Kasumi-1 (cell line): Measurements from ENCODE around the gene MAN1C1.

Source experiments
- DNase-seq, 2 experiments: peaks; one replicate each; lab custom pipeline; 2025; lab: John Stamatoyannopoulos, UW

MAN1C1 gene

DNA sequence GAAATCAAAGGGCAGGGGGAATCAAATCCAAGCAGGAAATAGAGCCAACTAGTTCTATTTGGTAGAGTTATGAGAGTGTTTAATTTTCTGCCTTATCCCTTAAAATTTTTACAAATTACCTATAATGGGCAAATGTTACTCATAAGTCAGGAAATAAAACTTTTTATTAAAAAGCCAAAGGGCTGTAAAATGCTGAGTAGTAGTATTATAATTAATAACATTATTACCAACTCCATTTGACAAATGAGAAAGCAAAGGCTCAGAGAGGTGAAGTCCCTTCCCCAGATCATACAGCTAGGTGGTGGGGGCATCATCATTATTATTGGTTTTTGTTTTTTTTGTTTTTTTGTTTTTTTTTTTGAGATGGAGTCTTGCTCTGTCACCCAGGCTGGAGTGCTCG, 186.8 kb downstream of the MAN1C1 start:
- no peak for DNase-seq

DNA sequence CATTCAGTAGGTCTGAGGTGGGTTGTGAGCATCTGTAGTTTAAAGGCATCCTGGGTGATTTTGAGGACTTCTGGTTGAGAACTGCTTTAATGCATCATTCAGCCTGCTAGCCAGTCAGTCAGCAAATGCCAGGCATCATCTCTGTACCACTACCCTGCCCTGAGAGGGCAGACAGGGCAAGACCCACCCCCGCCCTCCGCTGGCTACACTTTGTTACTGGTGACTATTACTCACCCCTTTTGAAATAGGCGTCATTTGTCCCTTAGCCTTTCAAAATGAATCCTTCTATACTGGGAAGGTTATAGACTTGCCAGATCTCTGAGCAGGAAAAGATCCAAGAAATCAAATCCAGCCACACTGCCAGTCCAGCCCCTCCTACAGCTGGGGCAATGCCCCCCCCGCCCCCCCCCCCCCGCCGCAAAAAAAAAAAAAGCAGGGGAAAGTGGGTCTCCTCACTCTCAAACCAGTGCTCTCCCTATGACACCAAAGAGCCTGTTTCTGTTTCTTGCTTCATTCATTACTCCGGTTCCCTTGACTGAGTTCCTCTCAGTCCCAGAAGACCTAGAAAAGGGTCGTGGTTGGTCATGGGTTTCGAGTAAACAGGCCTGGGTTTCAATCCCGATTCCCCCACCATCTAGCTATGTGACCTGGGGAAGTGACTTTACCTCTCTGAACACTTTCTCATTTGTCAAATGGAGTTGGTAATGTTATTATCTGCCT, 187.8 kb downstream of the MAN1C1 start:
- DNase-seq: no peak

DNA sequence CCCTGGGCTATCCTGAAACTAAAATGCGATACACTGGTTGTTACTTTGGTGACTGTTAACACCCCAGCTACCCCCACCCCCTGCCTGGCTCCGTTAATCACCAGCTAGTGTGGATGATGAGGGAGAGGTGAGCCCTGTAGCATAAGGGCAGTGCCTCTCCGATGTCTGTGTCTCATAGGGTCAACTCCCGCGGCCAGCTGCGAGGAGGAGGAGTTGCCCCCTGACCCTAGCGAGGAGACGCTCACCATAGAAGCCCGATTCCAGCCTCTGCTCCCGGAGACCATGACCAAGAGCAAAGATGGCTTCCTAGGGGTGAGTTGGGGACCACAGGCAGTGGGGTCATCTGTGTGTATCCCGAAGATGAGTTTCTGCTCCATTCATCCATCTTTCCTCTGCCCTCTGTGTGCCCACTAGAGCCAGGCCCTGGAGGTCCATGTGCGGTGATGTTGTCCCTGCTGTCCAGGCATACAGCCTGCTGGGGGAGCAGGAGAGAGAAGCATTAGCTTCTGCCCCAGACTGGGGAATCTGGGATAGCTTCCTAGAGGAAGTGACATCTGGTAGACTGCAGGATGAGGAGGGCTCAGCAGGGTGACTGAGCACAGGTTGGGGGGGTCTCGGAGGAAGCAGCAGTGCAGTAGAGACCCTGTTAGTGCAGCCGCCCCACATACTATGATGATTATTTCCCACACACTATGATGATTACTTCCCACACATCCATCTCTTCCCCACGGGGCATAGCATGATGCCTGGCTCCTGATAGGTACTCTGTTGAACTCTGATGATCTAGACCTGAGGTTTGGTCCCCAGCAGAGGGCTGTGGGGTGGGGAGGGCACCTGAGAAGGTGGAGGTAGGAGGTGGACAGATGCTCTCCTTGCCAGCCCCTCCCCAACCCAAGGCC, 188.6 kb downstream of the MAN1C1 start:
- DNase-seq: no peak

DNA sequence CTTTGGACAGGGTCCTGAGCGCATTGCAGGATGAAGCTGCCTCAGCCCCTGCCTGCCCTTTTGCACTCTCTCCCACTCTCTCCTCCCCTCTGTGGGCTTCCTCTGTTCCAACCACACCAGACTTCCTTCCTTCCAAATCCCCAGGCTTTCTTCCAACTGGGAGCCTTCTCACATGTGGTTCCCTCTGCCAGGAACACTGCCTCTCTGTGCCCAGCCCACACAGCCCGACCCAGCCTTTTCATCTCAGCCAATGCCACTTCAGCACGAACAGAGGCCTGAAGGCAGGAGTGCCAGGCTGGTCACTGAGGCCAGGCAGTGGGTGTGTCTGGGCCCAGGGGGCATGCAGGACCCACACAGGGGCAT, 189.3 kb downstream of the MAN1C1 start:
- peak in 1 of 2 experiments; percentile 6 for DNase-seq

DNA sequence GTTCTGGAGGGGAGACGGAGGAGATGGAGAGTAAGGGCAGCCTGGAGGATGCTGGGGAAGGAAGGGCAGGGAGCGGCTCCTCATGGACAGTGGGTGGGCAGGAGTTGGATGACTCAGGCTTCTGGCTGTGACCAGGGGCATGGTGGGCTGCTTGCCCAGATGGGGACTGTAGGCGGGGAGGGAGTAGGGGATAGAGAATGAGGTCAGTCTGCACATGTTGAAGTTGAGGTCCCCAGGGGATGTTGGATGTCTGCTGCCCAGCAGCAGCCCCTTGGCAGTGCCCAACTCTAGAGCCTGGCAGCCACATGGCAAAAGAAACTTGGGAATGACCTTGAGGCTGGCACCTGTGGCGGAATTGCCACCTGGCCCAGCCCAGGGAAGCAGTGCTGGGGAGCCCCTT, 189.8 kb downstream of the MAN1C1 start:
- no peak for DNase-seq

DNA sequence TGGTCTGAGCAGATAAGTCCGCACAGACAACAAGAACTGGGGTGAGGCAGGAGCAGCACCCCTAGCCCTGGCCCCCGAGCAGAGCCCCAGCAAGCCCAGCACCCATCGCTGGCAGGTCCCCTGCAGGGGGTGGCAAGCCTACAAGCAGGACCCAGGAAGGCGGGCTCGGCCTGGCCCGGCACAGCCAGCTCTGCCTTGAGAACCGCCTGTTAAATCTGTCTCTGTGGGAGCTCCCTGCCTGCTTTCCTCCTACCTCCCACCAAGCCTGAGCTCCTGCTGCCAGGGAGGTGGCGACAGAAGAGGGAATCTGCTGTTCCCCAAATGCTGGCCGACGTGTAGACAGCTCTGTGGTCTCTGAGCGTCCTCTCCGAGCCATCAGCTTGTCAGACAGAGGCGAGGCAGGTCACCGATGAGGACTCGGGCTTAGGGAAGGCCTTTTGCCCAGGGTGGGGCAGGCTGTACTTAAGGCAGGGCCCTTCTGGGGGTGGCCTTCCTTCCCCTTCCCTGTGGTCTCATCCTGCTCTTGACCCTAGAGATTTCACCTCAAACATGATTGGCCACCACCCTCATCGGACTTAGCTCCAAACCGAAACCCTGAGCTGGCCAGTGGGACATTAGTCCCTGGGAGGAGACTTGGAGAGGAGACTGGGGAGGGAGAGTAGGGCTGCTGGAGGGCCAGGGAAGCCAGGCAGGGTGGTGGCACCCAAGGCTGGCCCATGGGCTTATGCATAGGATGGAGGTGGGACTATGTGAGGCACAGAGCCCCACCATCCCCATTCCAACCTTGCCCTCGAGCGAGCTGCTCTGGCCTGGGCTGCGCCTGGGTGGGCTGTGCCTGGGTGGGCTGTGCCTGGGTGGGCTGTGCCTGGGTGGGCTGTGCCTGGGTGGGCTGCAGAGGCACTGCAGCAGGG, 191.1 kb downstream of the MAN1C1 start:
- DNase-seq: no peak

DNA sequence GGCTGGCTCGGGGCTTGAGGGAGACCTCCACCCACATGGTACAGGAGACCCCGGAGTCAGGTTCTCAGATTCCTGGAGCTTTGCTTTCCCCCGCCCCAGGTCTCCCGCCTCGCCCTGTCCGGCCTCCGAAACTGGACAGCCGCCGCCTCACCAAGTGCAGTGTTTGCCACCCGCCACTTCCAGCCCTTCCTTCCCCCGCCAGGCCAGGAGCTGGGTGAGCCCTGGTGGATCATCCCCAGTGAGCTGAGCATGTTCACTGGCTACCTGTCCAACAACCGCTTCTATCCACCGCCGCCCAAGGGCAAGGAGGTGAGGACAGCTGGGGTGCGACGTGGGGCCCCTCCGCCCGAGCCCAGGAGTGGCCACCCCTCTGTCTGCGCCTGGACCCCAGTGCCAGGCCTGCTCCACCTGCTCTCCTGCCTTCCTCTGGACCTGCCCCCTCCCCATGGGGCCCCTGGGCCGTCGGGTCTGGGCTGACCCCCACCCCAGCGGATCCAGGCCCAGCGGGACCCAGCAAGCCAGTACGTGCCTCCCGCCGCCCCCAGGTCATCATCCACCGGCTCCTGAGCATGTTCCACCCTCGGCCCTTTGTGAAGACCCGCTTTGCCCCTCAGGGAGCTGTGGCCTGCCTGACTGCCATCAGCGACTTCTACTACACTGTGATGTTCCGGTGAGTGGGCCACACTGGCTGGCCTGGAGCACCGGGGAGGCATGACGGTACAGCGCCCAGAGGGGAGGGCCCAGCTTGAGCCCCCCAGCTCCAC, 192.1 kb downstream of the MAN1C1 start:
- DNase-seq: no peak

DNA sequence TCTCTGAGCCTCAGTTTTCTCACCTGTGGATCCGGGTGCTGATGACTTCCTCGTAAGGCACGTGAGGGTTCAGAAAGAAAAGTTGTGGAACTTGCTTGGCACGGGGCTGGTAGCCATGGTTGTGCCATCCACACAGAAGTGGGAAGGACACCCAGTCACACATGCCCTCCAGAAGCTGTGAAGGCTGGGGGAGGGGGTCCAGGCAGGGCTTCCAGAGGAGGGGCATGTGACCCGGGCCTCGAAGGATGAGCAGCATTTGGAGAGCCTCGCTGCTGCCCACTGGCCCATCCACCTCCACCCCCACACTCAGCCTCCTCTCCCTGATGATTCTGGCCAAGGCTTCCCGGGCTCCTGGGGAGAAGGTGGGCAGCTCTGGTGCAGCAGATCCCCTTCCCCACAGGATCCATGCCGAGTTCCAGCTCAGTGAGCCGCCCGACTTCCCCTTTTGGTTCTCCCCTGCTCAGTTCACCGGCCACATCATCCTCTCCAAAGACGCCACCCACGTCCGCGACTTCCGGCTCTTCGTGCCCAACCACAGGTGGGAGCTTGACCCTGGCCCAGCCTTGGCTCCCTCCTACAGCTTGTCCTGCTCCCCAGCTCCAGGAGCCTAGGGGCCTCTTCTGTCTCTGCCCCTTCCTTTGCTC, 192.8 kb downstream of the MAN1C1 start:
- peak; percentile 78 for DNase-seq

DNA sequence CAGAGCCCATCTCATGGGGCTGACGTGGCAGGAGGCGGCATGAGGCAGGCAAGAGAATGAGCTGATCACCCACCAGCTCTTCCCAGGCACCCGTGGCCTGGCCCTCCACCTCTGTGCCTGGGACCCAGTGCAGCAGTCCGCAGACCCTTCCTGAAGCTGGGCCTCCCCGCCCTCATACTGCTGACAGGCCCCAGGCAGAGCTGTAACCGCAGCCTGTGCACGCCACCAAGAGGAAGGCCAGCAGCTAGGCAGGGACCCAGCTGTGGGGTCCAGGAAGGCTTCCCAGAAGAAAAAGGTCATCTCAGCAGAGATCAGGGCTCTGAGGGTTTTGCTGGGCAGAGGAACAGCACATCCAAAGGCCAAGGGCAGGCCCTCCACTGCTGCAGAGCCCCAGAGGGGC, 193.3 kb downstream of the MAN1C1 start:
- DNase-seq: peak; percentile 58 to 66

DNA sequence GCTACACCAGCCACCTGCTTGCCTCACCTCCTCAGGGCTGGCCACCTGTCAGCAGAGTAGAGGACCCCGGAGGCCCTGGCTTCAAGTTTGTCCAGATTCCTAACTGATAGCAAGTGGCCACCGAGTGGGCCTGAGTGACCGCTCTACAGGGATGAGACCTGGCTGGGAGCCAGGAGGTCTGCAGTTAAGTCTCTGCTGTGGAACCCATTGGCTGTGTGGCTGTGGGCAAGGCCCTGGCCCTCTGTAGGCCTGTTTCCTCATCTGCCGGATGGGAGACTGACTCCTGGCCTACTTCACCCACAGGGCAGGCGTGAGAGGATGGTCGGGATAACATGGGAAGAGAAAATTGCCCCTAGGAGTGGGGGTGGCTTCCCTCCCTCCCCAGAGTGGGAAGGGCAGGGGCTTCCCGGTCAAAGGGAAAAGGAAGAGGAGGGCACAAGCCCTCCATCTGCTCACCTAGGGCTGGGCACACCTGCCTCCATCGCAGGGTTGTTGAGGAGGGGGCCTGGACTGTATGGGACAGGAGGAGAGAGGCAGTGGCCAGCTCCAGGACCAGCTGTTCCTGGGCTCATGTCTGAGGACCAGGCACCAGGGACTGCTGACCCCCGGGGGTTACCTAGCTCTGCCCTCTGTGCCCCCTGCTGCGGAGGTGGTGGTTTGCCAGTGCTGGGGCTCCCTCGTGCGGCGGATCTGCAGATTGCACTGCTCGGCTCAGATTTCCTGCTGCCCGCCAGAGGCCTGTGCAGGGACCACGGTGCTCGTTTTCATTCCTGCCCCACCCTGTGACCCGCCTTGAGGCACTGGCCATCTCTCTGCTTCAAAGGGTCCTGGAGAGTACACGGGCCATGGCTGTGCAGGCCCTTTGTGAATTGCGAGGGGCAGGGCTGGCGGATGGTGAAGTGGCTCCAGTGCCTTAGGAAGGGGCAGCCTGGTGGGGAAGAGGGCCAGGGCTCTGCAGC, 194.0 kb downstream of the MAN1C1 start:
- DNase-seq: peak; percentile 42 to 61

DNA sequence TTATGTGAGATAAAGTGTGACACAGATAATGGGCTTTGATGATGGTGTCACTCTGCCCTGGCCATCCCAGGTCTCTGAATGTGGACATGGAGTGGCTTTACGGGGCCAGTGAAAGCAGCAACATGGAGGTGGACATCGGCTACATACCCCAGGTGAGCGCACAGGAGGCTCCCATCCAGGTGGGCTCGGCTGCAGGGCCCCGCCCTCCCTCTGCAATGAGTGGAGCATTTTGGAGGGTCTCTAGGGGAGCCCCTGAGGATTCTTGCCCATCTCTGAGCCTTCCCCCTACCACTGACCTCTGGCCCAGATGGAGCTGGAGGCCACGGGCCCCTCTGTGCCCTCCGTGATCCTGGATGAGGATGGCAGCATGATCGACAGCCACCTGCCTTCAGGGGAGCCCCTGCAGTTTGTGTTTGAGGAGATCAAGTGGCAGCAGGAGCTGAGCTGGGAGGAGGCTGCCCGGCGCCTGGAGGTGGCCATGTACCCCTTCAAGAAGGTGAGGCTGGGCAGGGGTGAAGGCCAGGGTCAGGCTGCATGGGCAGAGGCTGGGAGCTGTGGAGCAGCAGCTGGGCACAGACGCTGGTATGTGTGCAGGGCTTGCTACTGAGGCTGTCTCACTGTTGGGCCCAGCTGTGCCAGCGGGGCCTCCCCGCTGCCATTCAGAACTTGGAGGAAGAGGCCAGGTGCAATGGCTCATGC, 194.9 kb downstream of the MAN1C1 start:
- DNase-seq: no peak

DNA sequence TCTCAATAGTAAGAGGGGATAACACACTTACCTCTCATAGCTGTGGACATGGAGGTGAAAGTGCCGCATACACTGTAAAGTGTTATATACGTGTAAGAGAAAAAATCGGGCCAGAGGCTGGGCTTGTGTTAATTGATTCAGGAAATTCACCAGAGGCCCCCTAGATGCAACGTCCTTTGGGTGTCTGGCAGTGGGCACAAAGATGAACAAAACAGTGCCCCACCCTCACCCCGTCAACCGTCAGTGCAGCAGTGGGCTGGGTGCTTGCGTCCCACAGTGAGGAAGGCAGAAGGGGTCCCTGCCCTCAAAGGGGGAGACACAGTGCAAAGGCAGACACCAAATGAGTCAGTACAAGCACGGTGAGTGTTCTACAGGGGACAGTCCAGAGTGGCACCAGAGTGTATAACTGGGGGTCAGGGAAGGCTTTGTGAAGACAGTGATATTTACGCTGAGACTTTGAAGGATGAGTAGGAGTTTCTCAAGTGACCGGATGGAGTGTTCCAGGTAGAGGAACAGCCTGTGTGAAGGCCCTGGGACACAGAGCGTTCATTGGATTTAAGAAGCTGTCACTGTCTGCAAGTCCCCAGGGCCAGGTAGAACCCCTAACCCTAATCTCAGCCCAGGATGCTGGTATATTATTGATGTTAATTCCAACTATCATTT, 196.6 kb downstream of the MAN1C1 start:
- no peak for DNase-seq

DNA sequence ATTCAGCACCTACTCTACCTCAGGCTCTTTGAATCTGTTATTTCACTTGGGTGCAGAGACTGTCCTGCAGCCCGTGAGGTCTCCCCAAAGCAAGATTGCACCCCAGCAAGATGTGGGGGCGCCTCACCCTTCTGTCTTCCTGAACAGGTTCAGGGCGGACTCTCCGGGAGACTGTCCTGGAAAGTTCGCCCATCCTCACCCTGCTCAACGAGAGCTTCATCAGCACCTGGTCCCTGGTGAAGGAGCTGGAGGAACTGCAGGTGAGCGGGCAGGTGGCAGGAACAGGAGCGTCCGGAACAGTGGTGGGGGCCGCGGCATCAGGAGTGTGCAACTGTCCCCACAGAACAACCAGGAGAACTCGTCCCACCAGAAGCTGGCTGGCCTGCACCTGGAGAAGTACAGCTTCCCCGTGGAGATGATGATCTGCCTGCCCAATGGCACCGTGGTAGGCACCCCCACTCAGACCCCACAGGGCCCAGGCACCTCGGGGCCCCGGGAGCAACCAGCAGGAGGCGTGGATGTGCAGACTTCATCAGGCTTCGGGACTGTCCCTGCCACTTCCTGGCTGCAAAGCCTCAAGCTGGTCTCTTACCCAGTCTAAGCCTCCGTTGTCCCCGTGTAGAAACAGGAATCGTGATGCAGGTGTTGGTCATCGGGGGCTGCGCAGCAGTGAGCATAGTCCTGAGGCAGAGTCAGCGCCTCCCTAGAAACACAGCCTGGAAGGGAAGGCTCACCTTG, 197.3 kb downstream of the MAN1C1 start:
- no peak for DNase-seq

DNA sequence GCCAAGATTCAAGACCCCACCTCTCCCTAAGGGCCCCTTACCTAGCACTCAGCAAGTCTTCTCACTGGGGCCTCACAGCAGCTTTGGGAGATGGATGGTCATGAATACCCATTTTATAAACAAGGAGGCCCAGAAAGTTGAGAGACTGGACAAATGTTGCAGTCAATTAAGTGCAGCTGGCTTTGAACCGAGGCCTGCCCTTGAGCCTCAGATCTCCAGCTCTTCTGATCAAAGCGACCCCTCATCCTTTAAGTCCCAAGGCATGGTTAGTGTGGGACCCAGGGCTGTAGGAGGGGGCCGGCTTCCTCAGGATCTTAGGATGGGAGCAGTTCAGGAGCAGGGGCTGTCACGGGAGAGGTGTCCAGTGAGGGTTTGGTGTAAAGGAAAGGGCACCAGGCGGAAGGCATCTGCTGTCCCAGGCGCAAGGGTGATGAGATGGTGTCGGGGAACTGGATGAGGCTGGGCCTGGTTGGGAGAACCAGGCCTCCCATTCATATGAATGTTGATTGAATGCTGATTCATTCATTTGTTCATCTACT, 198.0 kb downstream of the MAN1C1 start:
- DNase-seq: no peak

DNA sequence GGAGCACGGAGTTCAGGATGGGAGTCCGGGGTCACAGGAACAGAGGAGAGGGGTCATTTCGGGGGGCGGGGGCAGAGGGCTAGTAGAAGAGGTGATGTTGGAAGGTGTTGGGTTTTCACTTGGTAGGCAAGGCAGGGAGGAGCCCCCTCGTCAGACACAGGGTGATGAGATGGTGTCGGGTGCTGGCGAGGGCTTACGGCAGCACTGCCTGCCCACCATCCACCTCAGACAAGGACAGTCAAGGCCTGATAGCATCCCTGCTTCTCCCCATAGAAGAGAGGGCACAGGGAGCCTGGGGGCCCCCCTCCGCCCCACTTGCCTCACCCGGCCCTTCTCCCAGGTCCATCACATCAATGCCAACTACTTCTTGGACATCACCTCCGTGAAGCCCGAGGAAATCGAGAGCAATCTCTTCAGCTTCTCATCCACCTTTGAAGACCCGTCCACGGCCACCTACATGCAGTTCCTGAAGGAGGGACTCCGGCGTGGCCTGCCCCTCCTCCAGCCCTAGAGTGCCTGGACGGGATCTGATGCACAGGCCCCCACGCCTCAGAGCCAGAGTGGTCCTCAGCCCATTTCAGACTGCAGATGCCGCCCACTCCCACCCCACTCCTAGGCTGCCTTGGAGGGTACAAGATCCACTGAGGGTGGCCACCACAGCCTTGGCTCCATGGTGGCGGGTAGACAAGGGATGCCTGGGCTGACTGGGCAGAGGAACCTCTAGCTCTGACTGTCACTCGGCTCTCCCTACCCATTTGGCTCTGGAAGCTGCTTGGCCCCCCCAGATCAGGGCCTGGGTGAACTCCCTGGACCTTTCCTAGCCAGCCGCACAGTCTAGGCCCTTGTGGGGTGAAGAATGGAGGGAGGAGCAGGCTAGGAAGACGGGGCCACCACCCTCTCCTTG, 198.9 kb downstream of the MAN1C1 start:
- DNase-seq: no peak

DNA sequence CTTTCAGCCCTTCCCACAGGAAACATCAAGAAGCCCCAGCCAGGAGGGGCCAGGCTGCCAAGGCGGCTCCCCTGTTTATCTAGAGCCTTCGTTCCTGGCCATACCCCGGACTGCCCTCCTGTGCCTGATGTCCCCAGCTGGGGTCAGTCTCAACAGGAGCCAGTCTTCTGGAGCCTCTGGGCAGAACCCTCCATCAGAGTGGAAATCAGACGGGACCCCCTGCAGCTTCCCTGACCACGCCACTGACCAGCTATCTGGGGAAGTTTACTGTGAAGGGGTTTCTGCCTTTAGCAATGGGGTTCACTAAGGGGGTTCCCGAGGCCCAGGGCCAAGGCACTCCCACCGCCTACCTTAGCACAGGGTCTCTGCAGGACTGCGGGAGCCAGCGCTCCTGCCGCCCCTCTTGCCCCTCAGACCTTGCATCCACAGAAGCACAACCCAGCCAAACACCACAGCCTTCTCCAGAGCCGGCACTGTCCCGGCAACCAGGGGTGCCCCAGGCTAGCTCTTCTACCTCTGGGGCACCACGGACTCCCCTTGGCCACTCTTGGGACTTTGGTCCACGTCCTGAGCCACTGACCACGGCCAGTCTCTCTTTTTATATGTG, 199.6 kb downstream of the MAN1C1 start:
- DNase-seq: no peak
